SK-N-MC (cell line): Measurements from ENCODE around the gene SUSD4.
"Not testable (repeated sequence)": the region's sequence is repeated elsewhere in the genome, so short reads cannot be mapped to it uniquely, and the experiment has no call there.

Experiments used
- DNase-seq: peaks from one replicate; pipeline ENCODE4 v3.0.0-alpha.2; 2011; ENCODE audit warnings: low read depth, low spot score
- H3K27ac ChIP-seq: fragments of 200-600 bp; sonication (generic); 2 replicates; pipeline ENCODE4 v1.5.1; 2016; ENCODE audit warnings: mixed run types
- H3K36me3 ChIP-seq: fragments of 200-600 bp; sonication (generic); 2 replicates; pipeline ENCODE4 v1.6.1; 2017; ENCODE audit warnings: antibody characterized with exemption, low read length, mixed read lengths; ENCODE audit not compliant: insufficient read depth
- H3K4me3 ChIP-seq: fragments of 200-600 bp; sonication (generic); 2 replicates; pipeline ENCODE4 v1.5.1; 2016
- H3K9ac ChIP-seq: fragments of 200-600 bp; sonication (generic); 2 replicates; pipeline ENCODE4 v1.8.0; 2017; ENCODE audit warnings: mixed run types, mixed read lengths; ENCODE audit not compliant: insufficient read length
- H3K9me3 ChIP-seq: fragments of 200-600 bp; sonication (generic); 2 replicates; pipeline ENCODE4 v1.6.1; 2017; ENCODE audit warnings: low read depth, mild to moderate bottlenecking, antibody characterized with exemption, low read length, moderate library complexity, mixed read lengths
- EZH2 ChIP-seq: fragments of 200-600 bp; sonication (generic); IDR thresholded peaks from one replicate; pipeline ENCODE4 v1.6.1; 2017; ENCODE audit warnings: antibody characterized with exemption
- FOXP2 ChIP-seq: optimal IDR thresholded peaks from 2 replicates; pipeline ENCODE3; 2011; ENCODE audit warnings: mild to moderate bottlenecking, moderate library complexity; ENCODE audit not compliant: insufficient read depth; ENCODE audit errors: extremely low read length, control extremely low read depth
- POLR2AphosphoS5 ChIP-seq: IDR thresholded peaks from 2 replicates; pipeline ENCODE4 v1.6.1; 2012; ENCODE audit warnings: mild to moderate bottlenecking, low read depth, low read length, borderline replicate concordance

SUSD4 gene

GRCh38 chr1:223301371-223301770 is 62.6 kb downstream of the SUSD4 start:
- TF ChIP-seq FOXP2: no peak
- no peaks in the 10 kb centered on the region for H3K36me3 ChIP-seq
- H3K27ac ChIP-seq: no peak overlapping the region
- no peak for DNase-seq
- H3K9ac ChIP-seq: no peak overlapping the region
- no peaks in the 10 kb centered on the region for H3K9me3 ChIP-seq
- no peak overlapping the region for H3K4me3 ChIP-seq

DNA sequence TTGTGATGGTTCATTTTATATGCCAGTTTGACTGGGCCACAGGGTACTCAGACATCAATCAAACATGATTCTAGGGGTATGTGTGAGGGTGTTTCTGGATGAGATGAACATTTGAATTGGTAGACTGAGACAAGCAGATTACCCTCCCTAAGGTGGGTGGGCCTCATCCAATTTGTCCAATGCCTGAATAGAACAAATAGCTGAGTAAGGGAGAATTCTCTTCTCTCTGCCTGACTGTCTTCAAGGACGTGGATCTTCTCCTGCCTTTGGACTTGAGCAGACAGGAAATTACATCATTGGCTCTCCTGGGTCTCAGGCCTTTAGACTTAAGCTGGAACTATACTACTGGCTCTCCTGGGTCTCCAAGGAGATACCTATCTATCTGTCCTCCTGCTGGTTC is 64.4 kb downstream of the SUSD4 start:
- no peak for TF ChIP-seq POLR2AphosphoS5
- no peak for TF ChIP-seq EZH2
- TF ChIP-seq FOXP2: no peak
- H3K9ac ChIP-seq: no peak overlapping the region
- H3K27ac ChIP-seq: no peak overlapping the region
- H3K36me3 ChIP-seq: no peaks in the 10 kb centered on the region
- no peak overlapping the region for H3K4me3 ChIP-seq
- DNase-seq: no peak
- H3K9me3 ChIP-seq: no peaks in the 10 kb centered on the region

- Histone ChIP-seq H3K27ac (no peak overlapping the region), H3K9me3 (no peaks in the 10 kb centered on the region), H3K36me3 (no peaks in the 10 kb centered on the region), H3K4me3 (no peak overlapping the region), H3K9ac (no peak overlapping the region)
- DNase-seq: no peak
- TF ChIP-seq EZH2 (no peak), POLR2AphosphoS5 (no peak), FOXP2 (no peak)
Observed at GRCh38 chr1:223298701-223299100, 65.3 kb downstream of the SUSD4 start.

DNA sequence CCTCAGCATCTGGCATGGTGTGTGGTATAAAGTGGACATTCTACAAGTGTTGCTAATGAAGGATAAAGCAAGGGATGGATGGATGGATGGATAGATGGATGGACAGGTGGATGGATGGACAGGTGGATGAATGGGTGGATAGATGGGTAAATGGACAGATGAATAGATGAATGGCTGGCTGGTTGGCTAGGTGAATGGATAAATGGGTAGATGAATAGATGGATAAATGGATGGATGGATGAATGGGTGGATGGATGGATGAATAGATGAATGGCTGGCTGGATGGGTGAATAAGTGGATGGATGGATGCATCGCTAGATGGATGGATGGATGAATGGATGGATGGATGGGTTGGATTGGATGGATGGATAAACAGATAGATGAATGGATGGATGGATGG is 66.2 kb downstream of the SUSD4 start:
- DNase-seq: no peak
- H3K9me3 ChIP-seq: no peaks in the 10 kb centered on the region
- TF ChIP-seq POLR2AphosphoS5 (no peak), FOXP2 (no peak), EZH2 (no peak)
- H3K4me3 ChIP-seq: no peak overlapping the region
- H3K27ac ChIP-seq: no peak overlapping the region
- H3K9ac ChIP-seq: no peak overlapping the region
- H3K36me3 ChIP-seq: no peaks in the 10 kb centered on the region

DNA sequence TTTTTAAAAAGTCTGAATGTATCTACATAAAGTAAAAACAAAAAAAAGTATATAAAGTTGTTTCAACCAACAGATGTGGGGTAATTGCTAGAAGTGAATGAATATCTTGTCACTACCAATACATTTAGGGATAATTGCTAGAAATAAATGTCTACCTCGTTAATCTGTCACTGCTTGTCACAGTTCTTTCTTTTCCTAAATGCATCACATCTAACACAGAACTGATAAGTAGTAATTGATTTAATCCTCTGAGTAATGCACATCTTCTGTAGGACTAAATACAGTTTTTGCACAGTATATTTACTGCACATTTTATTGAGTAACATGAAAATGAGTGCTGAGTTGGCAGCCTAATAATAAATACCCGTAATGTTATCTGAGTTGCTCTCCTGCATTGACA is 72.2 kb downstream of the SUSD4 start:
- H3K27ac ChIP-seq: no peak overlapping the region
- H3K9ac ChIP-seq: no peak overlapping the region
- no peak overlapping the region for H3K4me3 ChIP-seq
- no peaks in the 10 kb centered on the region for H3K36me3 ChIP-seq
- no peaks in the 10 kb centered on the region for H3K9me3 ChIP-seq
- DNase-seq: no peak
- TF ChIP-seq EZH2 (no peak), FOXP2 (no peak), POLR2AphosphoS5 (no peak)

DNA sequence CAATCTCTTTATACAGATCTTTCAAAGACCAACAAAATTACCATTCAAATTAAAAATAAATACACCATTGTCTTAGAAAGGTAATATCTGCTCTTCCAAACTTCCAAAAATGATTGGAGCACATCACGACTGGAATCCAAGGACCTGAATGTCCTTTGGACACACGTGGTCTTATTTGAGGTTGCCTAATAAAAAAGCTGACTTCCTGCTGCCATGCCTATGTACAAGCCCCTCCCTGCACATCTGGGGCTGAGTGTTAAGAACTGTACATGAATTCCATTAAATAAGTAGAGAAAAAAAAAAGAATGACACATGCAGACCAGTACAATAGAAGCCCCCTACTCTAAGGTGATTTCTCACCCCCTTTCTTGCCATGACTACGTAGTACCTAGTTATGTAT is 73.6 kb downstream of the SUSD4 start:
- DNase-seq: no peak
- Histone ChIP-seq H3K27ac (no peak overlapping the region), H3K36me3 (no peaks in the 10 kb centered on the region), H3K9me3 (no peaks in the 10 kb centered on the region), H3K9ac (no peak overlapping the region), H3K4me3 (no peak overlapping the region)
- TF ChIP-seq FOXP2: no peak
- no peak for TF ChIP-seq POLR2AphosphoS5
- TF ChIP-seq EZH2: no peak

DNA sequence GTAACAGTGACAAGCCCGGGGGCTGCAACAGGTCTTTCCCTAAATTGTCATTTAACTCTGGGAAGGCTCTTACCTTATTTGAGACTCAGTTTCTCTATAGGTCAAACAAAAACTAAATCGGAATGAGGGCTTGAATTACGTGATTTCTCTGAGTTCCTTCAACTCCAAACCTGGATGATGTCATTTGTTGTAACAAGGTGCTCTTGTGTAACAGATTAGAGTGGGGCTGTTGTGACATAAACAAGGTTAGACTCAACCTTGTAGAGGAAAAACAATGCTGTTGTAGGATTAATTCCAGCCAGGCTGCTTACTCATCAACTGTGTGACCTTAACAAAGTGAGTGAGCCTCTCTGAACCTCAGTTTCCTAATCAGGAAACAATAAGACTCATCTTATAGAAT is 74.4 kb downstream of the SUSD4 start:
- no peak for DNase-seq
- Histone ChIP-seq H3K9ac (no peak overlapping the region), H3K36me3 (no peaks in the 10 kb centered on the region), H3K4me3 (no peak overlapping the region), H3K27ac (no peak overlapping the region), H3K9me3 (no peaks in the 10 kb centered on the region)
- TF ChIP-seq POLR2AphosphoS5 (no peak), FOXP2 (no peak), EZH2 (no peak)

DNA sequence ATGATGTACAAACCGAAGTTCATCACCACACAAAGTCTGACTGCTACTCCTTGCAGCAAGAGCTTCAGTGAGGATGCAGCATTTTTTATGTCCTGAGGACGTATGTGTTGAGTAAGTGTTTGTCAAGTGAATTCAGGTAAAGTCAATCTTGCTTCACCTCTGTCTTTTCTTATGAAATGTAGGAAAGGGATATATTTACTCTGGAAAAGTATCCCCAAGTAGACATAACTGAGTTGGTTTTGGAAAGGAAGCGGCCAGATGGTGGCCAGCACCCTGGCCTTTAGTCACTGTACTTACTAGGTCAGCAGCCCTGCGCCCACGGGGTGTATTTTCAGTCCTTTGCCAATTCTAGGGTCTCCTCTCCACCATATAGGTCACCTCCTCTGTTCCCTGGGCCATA is 75.2 kb downstream of the SUSD4 start:
- Histone ChIP-seq H3K9me3 (no peaks in the 10 kb centered on the region), H3K27ac (no peak overlapping the region), H3K36me3 (no peaks in the 10 kb centered on the region), H3K9ac (no peak overlapping the region), H3K4me3 (no peak overlapping the region)
- no peak for DNase-seq
- no peak for TF ChIP-seq EZH2
- no peak for TF ChIP-seq FOXP2
- no peak for TF ChIP-seq POLR2AphosphoS5

DNA sequence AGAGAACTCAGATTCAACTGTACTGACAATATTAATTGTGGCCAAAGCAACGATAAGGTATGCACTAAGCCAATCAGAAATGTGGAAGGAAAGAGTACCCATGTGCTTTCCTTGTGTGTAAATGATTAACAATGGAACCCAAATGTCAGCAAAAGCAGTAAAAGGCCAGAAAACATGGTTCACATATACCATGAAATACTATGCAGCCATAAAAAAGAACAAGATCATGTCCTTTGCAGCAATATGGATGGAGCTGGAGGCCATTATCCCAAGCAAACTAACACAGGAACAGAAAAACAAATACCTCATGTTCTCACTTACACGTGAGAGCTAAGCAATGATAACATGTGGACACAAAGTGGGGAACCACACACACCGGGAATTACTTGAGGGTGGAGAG is 78.5 kb downstream of the SUSD4 start:
- no peak for DNase-seq
- H3K4me3 ChIP-seq: no peak overlapping the region
- TF ChIP-seq FOXP2 (no peak), EZH2 (no peak), POLR2AphosphoS5 (no peak)
- H3K9ac ChIP-seq: no peak overlapping the region
- no peaks in the 10 kb centered on the region for H3K36me3 ChIP-seq
- H3K27ac ChIP-seq: no peak overlapping the region
- no peaks in the 10 kb centered on the region for H3K9me3 ChIP-seq

GRCh38 chr1:223283697-223284096 is 80.3 kb downstream of the SUSD4 start:
- H3K9me3 ChIP-seq, H3K36me3 ChIP-seq, H3K4me3 ChIP-seq, H3K9ac ChIP-seq, DNase-seq, H3K27ac ChIP-seq: not testable (repeated sequence)

GRCh38 chr1:223278311-223278710 is 85.7 kb downstream of the SUSD4 start:
- not testable (repeated sequence) for H3K36me3 ChIP-seq, H3K4me3 ChIP-seq, H3K9ac ChIP-seq, H3K27ac ChIP-seq, H3K9me3 ChIP-seq, DNase-seq
